GM15510 (cell line): ENCODE data around the gene AMOTL2.

Experiments
- POLR2A ChIP-seq: IDR thresholded peaks from 3 replicates; pipeline ENCODE4 v1.6.1; 2011; ENCODE audit warnings: borderline replicate concordance; ENCODE audit not compliant: insufficient read length; ENCODE audit errors: extremely low read depth

Gene AMOTL2

DNA sequence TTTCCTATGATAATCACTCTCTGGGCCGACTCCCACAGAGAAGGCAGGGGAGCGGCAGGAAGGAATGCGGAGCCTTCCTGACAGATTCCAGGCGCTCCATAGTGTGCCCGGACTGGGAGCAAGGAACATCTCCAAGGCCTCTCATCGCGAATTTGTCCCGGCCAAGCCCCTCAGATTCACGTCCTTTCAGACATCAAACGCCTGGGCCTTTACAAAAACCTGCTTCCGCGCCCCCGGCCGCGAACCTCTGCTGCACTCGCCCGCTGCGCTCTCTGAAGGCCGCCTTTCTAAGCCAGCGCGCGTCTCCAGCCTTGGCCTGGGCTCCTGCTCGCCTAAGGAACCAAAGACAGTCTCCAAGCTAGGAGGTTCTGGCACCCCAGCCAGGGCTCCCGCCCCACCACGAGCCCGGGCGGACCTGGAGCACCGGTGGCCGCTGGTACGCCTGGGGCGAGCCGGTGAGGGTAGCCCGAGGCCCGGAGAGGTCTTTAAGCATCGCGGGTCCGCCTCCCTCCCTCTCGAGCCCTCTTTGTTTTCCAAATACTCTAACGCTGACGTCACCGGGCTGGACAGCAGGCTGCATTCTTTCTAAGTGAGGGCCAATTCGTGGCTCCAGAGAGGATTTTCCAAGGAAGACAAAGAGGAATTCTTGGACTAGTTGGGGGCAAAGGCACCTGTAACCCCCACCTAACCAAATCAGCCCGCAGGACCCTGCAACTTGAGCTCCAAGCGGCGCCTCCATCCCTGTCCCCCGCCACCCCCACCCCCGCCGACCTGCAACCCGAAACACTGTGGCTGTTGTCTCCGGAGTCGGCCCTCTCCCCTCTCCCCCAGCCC, 759 bp downstream of the AMOTL2 start:
- no peak for TF ChIP-seq POLR2A

DNA sequence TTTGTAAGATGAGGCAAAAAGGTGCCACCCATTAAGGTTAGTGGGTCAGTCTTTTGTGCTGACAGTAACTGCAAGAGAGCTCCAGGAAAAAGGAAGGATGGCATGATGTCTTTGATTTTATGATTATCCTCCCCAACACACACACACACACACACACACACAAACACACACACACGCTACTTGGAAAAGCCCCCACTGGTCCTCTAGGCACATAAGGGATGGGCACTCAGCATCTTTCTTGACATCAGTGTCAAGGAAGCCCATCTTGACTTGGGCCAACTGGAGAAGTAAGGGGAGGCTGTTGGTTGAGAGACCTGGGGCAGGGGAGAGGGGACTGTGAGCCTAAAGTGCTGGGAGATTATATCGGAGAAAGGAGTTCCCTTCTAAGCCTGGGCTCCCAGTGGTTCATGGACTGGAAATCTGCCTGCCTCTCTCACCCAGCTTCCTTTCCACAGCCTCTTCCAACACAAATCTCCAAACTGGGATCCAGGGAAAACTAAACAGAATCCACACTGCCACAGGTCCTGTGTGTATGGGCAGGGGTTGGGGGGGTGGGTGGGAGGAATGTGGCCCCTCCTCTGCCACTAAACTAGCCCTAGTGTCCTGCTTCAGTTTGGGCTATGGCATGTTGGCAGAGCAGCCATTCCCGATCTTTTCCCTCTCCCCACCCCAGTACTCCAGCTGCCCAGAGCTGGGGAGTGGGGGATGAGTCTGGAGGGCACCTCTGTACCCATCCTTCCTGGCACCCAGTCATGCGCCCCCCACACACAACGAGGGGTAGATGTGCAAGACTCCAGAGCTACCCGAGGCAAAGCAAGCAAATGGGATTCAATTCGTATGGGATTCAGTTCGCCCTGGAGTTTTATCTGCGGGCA, 1.6 kb downstream of the AMOTL2 start:
- TF ChIP-seq POLR2A, result no peak

GRCh38 chr3:134371542-134372324, 2.5 kb downstream of the AMOTL2 start:
- TF ChIP-seq POLR2A, result no peak

DNA sequence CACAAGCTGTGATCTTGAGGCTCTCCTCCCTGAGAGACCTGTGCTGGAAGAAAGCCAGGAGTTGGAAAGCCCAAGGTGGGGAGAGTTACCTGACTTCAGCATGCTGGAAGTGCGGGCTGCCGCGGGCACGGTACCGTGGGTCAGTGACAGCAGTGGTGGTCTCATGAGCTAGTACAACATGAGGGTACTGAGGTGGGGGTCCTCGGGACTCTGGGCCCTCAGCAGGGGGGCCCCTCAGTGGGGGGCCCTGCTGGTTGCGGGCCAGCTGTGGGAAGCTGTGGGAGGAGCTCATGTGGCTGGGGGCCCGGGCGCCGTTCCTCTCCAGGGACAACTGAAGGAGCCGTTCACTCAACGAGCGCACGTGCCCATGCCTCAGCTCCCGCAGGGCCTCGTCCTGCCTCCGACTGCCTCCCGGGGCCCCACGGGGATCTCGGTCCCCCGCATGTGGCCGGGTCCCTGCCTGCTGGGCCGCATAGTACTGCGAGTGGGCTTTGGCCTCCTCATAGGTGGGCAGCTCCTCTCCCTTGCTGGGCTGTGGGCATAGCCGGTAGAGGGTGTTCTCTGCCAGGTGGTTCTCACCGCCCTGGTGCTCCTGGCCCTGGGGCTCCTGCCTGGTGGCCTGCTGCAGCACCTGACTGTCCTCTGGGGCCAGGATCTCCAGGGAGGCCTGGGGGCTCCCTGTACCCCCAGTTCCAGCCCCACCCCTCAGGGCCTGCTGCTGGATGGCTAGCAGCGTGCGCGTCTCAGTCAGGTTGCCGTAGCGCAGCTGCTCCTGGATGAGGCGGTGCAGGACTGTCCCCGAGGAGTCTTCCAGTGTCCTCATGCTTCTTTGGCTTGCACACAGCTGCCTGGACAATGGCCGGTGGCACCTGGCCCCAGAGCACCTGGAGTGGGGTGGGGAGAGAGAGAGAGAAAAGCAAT, 3.4 kb downstream of the AMOTL2 start:
- no peak for TF ChIP-seq POLR2A

DNA sequence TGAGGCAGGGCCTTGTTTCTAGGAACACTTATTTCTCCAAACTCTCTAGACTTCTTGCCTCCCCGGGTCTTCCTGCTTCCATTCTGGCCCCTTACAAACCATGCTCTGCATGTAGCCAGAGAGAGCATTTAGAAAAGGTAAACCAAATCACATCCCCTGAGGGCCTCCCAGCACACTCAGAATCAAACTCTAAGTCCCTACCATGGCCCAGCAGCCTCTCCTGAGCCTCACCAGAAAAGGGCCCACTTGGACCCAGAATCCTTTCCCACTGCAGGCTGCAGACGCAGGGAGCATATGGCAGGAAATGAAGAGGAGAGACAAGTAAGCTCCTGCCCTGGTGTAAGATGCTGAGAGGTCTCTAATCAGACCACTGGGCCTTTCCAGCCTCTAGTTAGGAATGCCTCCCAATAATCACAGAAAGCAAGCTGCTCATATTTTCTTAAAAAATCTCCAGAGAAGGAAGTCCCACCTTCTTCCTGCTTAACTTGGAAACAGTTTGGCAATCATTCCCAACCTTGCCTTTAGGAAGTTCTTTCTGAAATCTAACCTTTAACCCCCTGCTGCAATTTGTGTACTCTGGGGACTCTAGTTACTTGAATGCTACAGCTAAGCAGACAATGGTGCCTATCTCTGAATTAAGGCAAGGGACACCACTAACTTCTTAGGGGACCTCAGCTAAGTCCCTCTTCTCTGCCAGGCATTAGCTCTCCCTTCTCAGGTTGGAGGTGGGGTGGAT, 4.2 kb downstream of the AMOTL2 start:
- no peak for TF ChIP-seq POLR2A

GRCh38 chr3:134369231-134369741, 5.0 kb downstream of the AMOTL2 start:
- no peak for TF ChIP-seq POLR2A

DNA sequence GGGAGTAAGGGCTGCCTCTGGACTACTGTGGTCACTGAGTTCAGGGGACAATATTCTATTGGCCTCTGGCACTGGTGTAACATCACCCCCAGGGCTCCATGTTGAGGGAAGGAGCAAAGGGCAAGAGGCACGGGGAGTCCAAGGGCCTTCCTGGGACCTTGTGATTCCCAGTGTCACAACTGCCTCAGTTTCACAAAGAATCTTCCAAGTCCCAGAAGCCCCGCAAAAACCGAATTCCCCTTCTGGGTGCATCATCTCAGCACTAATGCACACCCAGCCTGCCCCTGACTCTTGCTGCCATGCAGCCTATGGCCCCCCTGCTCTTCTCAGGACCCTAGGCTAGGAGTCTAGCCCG, 5.5 kb downstream of the AMOTL2 start:
- no peak for TF ChIP-seq POLR2A

DNA sequence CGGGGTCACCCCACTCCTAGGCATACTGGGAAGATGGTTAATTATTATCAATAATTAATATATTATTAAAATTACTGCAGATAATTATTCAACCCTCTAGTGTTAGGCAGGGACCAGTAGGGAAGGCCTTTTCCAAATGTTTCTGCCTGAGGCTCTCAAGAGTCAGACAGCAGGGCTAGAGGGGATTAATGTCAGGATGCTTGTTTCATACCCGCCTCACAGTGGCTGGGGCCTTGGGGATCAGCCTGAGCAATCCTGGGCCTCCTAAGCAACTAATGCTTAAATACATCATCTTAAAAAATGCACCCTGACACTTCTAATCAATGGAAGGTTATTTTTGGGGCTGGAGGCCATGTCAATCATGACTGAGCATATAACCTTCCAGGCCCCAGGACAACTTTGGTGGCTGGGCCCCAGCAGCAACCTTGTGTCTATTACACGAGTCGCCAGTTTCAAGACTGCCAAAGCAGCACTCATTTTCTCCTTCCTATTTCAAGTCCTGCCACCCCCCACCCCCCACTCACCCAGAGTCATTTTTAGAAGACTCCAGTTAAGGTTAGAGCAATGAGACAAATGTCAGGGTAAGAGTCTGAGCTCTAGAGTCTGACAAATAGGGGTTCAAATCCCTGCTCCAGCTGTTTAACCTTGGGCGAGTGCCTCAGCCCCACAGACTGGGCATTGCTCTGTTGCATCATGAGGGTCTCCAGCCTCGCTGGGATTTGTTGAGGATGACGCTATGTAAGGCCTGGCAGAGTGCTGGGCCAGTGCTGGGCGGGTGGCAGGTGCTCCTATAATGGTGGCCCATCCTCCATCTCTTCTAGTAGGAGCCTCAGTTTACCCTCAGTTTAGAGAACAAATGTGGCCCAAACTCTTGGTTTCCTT, 6.1 kb downstream of the AMOTL2 start:
- TF ChIP-seq POLR2A, result no peak

- TF ChIP-seq POLR2A, result no peak
These were observed 7.1 kb downstream of the AMOTL2 start for GRCh38 chr3:134366928-134367811.

- no peak for TF ChIP-seq POLR2A
These were observed 7.9 kb downstream of the AMOTL2 start for GRCh38 chr3:134366221-134366927.

- TF ChIP-seq POLR2A, result no peak
These were observed 8.5 kb downstream of the AMOTL2 start for GRCh38 chr3:134365766-134366065.
